HUES48 (cell line): ENCODE measurements around the gene ACSF3.

Source experiments
- H3K27ac ChIP-seq: one replicate; pipeline ENCODE4 v1.7.0; 2013; ENCODE audit warnings: low read depth, low read length, inconsistent platforms
- H3K27me3 ChIP-seq: 2 replicates; pipeline ENCODE4 v1.6.1; 2013; ENCODE audit warnings: mild to moderate bottlenecking, low read length; ENCODE audit not compliant: control insufficient read depth, insufficient read depth
- H3K36me3 ChIP-seq: 2 replicates; pipeline ENCODE4 v1.6.1; 2013; ENCODE audit warnings: low read length; ENCODE audit not compliant: control insufficient read depth, insufficient read depth
- H3K4me1 ChIP-seq: 2 replicates; pipeline ENCODE4 v1.6.1; 2013; ENCODE audit warnings: mild to moderate bottlenecking, low read length; ENCODE audit not compliant: control insufficient read depth, insufficient read depth
- H3K4me3 ChIP-seq: 2 replicates; pipeline ENCODE4 v1.5.1; 2013; ENCODE audit warnings: mild to moderate bottlenecking, low read depth, low read length
- H3K9ac ChIP-seq: 2 replicates; pipeline ENCODE4 v1.6.1; 2013; ENCODE audit warnings: mild to moderate bottlenecking, low read depth, low read length, moderate library complexity
- H3K9me3 ChIP-seq: 2 replicates; pipeline ENCODE4 v1.6.1; 2013; ENCODE audit warnings: low read length; ENCODE audit not compliant: control insufficient read depth, insufficient read depth

The ACSF3 gene

DNA sequence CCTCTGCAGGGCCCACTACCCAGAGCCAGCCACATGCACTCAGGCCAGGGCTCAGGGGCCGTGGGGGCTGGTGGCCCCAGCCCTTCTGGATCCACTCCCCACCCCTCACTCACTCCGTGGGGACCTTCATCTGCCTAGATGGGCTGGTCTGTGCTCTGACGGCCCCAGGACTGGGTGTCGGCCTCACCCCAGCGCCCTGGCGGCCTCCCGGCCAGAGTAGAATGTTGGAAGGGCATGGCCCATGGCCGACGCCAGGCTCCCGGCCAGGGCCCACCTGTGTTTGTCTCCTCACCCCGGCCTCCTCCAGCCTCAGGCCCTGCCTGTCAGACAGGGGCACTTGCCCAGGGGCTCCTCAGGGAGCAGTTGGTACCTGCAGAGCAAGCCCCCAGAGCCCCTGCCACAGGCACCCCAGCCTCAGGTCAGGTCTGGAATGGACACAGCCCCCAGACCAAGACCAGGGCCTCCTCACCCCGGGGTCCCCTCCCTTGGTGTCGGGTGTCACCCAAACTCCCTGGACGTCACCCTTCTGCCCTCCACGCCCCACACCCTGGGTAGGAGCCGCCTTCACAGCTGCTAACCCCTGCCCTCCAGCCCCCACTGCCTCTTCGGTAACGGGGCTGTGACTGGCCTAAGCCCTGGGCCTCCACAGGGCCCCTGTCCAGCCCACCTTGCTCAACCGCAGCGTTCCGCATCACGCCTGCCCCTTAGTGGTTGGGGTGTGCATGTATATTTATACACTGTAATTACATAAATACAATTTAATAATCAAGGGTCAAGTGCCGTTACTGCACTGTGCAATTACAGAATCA is 74.9 kb downstream of the ACSF3 start:
- no peaks in the 10 kb centered on the region for H3K9me3 ChIP-seq
- H3K27ac ChIP-seq = no peak overlapping the region
- peaks cover 19% of the 10 kb centered on the region for H3K4me1 ChIP-seq
- H3K36me3 ChIP-seq = no peaks in the 10 kb centered on the region
- peaks cover 18% of the 10 kb centered on the region for H3K27me3 ChIP-seq
- H3K4me3 ChIP-seq = no peak overlapping the region
- H3K9ac ChIP-seq = no peak overlapping the region

DNA sequence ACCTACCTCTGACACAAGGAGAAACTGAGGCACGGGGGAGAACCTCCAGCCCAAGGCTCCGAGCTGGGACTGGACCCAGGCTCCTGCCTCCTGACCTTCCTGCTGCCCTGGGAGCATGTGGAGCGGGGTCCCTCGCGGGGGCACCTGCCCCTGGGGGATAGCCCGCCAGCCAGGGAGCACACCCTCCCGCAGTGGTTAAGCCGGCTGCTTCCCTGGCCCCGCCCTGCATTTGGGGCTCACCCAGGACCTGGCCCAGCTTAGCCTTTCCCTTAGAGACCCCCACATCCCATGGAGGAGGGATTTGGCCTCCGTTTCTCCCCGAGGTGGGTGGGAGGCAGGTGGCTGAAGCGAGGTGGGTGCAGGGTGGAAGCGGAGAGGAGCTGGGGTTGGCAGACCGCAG is 76.1 kb downstream of the ACSF3 start:
- peaks cover 18% of the 10 kb centered on the region for H3K27me3 ChIP-seq
- H3K27ac ChIP-seq = no peak overlapping the region
- no peak overlapping the region for H3K9ac ChIP-seq
- H3K9me3 ChIP-seq = no peaks in the 10 kb centered on the region
- no peaks in the 10 kb centered on the region for H3K36me3 ChIP-seq
- peaks cover 22% of the 10 kb centered on the region for H3K4me1 ChIP-seq
- no peak overlapping the region for H3K4me3 ChIP-seq

GRCh38 chr16:89170346-89171215 is 76.9 kb downstream of the ACSF3 start:
- H3K4me1 ChIP-seq = peaks cover 22% of the 10 kb centered on the region

DNA sequence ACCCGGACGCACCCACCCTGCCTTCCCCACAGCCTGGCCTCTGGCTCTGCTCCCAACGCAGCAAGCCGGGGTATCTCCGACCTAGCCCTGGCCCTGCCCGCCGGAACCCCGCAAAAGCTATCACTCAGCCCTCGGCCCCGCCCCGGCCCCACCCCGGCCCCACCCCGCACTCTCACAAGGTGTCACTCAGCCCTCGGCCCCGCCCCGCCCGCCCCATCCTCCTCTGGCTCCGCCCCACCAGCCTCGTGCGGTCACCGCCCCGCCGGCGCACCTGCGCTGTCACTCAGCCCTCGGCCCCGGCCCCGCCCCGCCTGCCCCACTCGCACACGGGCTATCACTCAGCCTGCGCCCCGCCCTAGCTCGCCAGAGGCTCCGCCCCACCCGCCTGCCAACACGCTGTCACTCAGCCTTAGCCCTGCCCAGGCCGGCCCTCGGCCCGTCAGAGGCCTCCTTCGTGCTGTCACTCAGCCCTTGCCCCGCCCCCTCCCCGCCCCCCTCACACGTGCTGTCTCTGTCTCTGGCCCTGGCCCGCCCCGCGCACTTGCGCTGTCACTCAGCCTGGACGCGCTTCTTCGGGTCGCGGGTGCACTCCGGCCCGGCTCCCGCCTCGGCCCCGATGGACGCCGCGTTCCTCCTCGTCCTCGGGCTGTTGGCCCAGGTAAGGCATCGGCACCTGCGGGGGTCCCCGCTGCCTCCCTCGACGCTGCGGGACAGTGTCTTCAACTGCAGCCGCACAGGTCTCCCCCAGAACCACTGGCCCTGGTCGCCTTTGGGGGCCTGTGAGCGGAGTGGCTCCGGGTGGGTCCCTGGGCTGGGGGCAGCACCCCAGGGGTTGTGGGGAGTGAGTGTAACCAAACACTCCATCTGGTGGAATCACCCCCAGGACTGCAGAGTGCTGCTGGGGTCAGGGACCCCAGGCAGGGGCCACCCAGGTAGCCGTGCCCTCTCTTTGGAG is 77.8 kb downstream of the ACSF3 start, which contains the start of gene CDH15:
TSS of gene CDH15 (plus strand) at position 533 of the 955 bp plus-strand sequence. CDS start at position 617, 84 bp downstream.
- peak within 1 kb of the TSS; percentile 69 for H3K4me3 ChIP-seq
- peaks cover 22% of the 10 kb centered on the region for H3K4me1 ChIP-seq
- no peaks in the 10 kb centered on the region for H3K9me3 ChIP-seq
- peaks cover 18% of the 10 kb centered on the region for H3K27me3 ChIP-seq
- H3K9ac ChIP-seq = no peak within 1 kb of the TSS
- no peaks in the 10 kb centered on the region for H3K36me3 ChIP-seq
- H3K27ac ChIP-seq = no peak within 1 kb of the TSS

More at GRCh38 chr16:89170346-89171215, 76.9 kb downstream of the ACSF3 start:
- H3K9me3 ChIP-seq = no peaks in the 10 kb centered on the region
- no peaks in the 10 kb centered on the region for H3K36me3 ChIP-seq
- peaks cover 18% of the 10 kb centered on the region for H3K27me3 ChIP-seq
- no peak overlapping the region for H3K27ac ChIP-seq
- H3K4me3 ChIP-seq = peak overlapping the region; percentile 69
- H3K9ac ChIP-seq = no peak overlapping the region

- H3K36me3 ChIP-seq = no peaks in the 10 kb centered on the region
- no peak overlapping the region for H3K9ac ChIP-seq
- H3K4me3 ChIP-seq = no peak overlapping the region
- no peak overlapping the region for H3K27ac ChIP-seq
- peaks cover 18% of the 10 kb centered on the region for H3K27me3 ChIP-seq
- no peaks in the 10 kb centered on the region for H3K9me3 ChIP-seq
- H3K4me1 ChIP-seq = peaks cover 18% of the 10 kb centered on the region
Measured at GRCh38 chr16:89172171-89172527, 78.5 kb downstream of the ACSF3 start.

DNA sequence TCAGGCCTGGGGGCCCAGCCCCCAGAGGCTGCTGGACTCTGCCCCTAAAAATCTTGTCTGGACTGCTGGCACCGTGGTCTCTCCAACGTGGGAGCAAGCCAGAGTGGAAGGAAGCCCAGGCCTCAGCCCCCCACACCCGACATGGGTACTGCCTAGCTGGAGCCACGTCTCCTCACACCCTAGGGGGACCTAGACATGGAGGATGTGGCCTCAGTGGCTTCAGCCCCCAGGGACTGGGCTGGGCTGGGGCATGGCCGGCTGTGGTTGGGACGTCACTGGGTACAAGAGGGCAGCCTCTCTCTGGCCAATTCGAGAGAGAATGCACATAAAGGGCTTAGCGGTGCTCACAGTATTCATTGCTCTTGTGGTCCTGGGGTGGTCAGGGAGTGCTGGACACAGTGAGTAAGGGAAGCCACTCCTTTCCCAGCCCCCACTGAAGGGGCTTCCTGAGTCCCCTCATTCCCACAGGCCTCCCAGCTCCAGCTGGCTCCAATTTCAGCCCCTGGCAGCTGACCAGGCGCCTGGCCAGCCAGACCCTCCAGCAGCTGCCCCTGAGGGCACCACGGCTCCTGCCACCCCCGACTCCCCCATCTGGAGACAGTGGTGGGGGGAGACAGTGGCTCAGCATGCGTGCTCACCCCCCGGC is 79.0 kb downstream of the ACSF3 start:
- Histone ChIP-seq H3K9me3 (no peaks in the 10 kb centered on the region), H3K4me1 (peaks cover 16% of the 10 kb centered on the region), H3K27me3 (peaks cover 18% of the 10 kb centered on the region), H3K27ac (no peak overlapping the region), H3K36me3 (no peaks in the 10 kb centered on the region), H3K9ac (no peak overlapping the region), H3K4me3 (no peak overlapping the region)

DNA sequence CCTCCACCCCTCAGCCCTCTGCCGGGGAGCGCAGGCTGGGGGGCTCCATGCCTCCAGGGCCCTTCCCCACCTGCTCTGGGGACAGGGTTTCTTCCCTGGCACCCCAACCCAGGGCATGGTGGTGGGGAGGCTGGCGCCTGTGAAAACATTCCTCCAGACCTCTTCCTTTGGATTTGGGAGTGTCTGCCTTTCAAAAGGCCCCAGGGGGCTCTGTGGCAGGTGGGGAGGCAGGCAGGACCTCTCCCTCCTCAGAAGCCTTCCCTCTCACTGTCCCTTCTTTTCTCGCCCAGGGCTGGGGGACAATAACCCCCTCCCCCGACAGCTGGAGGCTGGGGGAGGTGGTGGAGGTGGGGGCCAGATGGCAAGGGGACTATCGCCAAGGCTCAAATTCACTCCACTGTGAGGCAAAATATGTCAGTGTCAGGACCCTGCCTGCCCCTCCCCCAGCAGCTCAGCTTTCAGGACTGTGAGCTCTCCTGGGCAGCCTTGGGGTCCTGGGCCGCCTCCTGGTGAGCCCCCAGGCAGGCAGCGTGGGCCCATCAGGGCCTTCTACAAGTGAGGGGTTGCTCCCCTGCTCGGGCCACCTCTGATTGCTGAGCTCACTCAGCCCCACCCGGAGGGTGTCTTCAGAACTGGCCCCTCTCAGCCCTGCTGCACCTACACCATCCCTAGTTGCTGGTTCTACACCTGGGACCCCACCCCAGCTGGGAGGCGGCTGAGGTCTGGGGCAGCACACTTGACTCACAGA is 79.7 kb downstream of the ACSF3 start:
- Histone ChIP-seq H3K27me3 (peaks cover 18% of the 10 kb centered on the region), H3K27ac (no peak overlapping the region), H3K9me3 (no peaks in the 10 kb centered on the region), H3K36me3 (no peaks in the 10 kb centered on the region), H3K4me3 (no peak overlapping the region), H3K4me1 (peaks cover 16% of the 10 kb centered on the region), H3K9ac (no peak overlapping the region)

DNA sequence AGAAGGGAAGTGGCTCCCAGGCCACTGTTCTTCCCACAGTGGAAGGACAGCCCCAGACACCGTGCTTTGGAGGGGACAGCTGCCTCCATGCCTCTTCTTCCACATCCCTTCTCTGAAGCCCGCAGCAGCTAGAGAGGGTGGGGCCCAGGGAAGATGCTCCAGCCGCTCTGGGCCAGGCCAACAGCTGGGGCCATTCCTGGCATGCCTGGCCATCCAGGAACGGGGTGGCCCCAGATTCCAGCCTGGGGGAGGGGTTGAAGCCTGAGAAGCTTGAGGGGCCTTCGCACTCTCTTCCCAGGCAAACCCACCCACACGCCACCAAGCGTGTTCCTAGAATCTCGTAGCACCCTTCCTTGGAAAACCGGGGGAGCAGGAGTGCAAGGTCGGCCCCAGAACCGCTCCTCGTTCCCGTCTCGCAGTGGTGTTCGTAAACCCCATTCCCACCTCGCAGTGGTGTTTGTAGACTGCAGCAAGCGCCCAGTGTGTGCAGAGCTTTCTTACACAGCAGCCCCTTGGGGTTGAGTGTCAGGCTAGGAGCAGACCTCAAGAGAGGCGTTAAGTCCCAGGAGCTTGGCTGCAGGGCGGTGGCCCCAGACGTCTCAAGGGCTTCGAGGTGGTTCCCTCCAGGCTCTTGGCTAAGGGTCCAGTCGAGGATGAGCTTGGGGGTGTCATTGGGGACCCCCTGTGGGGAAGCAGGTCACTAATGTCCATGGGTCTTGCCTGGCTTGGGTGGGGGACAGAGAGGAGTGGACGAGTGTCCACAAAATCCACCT is 80.6 kb downstream of the ACSF3 start:
- peaks cover 18% of the 10 kb centered on the region for H3K27me3 ChIP-seq
- no peak overlapping the region for H3K4me3 ChIP-seq
- H3K36me3 ChIP-seq = no peaks in the 10 kb centered on the region
- no peak overlapping the region for H3K9ac ChIP-seq
- no peak overlapping the region for H3K27ac ChIP-seq
- H3K4me1 ChIP-seq = peaks cover 16% of the 10 kb centered on the region
- no peaks in the 10 kb centered on the region for H3K9me3 ChIP-seq

- Histone ChIP-seq H3K9ac (no peak overlapping the region), H3K27me3 (peaks cover 13% of the 10 kb centered on the region)
Measured at GRCh38 chr16:89174877-89175276, 81.2 kb downstream of the ACSF3 start.

More at GRCh38 chr16:89174877-89175276, 81.2 kb downstream of the ACSF3 start:
- Histone ChIP-seq H3K4me1 (peaks cover 16% of the 10 kb centered on the region), H3K9me3 (no peaks in the 10 kb centered on the region), H3K36me3 (no peaks in the 10 kb centered on the region), H3K27ac (no peak overlapping the region), H3K4me3 (no peak overlapping the region)
